Skeletal muscle satellite cell (primary cell): Measurements from ENCODE around the gene VPS26B.
"Not testable (repeated sequence)": the region's sequence is repeated elsewhere in the genome, so short reads cannot be mapped to it uniquely, and the experiment has no call there.

Experiments used
- H3K27me3 ChIP-seq: 2 replicates; pipeline ENCODE4 v1.7.0; 2013; ENCODE audit warnings: low read length; ENCODE audit not compliant: control insufficient read depth, insufficient read depth
- H3K36me3 ChIP-seq: 2 replicates; pipeline ENCODE4 v1.7.0; 2013; ENCODE audit warnings: mild to moderate bottlenecking, control low read depth, low read length; ENCODE audit not compliant: insufficient read depth
- H3K4me1 ChIP-seq: 2 replicates; pipeline ENCODE4 v1.7.0; 2013; ENCODE audit warnings: low read length; ENCODE audit not compliant: control insufficient read depth, insufficient read depth
- H3K4me2 ChIP-seq: 2 replicates; pipeline ENCODE4 v1.7.0; 2013; ENCODE audit warnings: mild to moderate bottlenecking, low read length
- H3K4me3 ChIP-seq: 2 replicates; pipeline ENCODE4 v1.7.0; 2013; ENCODE audit warnings: low read length
- H3K9ac ChIP-seq: 2 replicates; pipeline ENCODE4 v1.7.0; 2013; ENCODE audit warnings: mild to moderate bottlenecking, low read depth, low read length, moderate library complexity
- H3K9me3 ChIP-seq: replicated peaks from 2 replicates; pipeline ENCODE4 v1.7.0; 2013; ENCODE audit warnings: mild to moderate bottlenecking, control low read depth, low read length

VPS26B gene

DNA sequence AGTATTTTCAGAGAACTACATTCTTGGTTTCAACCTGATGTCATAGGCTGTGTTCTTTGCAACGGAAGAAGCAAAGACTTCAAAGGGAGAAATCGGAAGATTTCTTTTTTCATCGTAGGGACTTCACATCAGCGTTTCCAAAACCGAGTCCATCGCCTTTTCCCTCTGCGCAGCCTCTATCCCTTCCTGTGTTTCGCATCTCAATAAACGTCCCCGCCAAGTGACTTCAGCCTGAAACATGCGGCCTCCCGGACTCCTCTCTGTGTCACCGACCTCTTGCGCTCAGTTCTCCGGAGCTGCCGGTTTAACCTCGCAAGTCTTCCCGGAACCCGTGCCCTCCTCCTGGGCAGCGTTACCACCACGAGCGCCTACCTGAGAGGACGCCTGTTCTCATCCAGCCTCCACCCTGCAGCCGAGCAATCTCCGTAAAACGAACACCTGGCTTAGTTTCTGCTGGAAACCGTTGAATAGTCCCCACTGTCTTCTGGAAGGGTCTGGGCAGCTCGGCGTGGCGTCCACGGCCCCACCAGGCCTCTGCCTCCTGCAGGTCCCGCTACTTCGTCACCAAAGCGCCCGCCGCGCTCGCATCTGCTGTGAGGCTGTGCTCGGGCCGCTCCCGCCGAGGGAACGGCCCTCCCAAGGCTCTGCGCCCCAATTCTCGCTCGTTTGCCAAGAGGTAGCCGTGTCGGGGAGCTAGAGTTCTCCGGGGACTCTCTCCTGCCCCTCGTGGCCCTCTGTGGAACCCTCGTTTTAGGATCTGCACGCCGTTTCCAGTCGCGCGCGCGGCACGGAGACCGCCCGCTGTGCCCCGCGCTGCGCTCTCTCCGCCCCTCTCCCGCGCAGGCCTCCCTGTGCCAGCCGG is 51.3 kb downstream of the VPS26B start, which contains the start of gene GLB1L3:
GLB1L3 (plus strand) TSS at position 846 of the 862 bp plus-strand sequence. CDS start 362 bp downstream, outside the sequence.
- H3K4me2 ChIP-seq = peak within 1 kb of the TSS; percentile 69
- H3K9me3 ChIP-seq = no peaks in the 10 kb centered on the region
- H3K4me1 ChIP-seq = peaks cover 11% of the 10 kb centered on the region
- peaks cover 79% of the 10 kb centered on the region for H3K27me3 ChIP-seq
- H3K36me3 ChIP-seq = no peaks in the 10 kb centered on the region
- no peak within 1 kb of the TSS for H3K9ac ChIP-seq
- H3K4me3 ChIP-seq = peak within 1 kb of the TSS; percentile 57

DNA sequence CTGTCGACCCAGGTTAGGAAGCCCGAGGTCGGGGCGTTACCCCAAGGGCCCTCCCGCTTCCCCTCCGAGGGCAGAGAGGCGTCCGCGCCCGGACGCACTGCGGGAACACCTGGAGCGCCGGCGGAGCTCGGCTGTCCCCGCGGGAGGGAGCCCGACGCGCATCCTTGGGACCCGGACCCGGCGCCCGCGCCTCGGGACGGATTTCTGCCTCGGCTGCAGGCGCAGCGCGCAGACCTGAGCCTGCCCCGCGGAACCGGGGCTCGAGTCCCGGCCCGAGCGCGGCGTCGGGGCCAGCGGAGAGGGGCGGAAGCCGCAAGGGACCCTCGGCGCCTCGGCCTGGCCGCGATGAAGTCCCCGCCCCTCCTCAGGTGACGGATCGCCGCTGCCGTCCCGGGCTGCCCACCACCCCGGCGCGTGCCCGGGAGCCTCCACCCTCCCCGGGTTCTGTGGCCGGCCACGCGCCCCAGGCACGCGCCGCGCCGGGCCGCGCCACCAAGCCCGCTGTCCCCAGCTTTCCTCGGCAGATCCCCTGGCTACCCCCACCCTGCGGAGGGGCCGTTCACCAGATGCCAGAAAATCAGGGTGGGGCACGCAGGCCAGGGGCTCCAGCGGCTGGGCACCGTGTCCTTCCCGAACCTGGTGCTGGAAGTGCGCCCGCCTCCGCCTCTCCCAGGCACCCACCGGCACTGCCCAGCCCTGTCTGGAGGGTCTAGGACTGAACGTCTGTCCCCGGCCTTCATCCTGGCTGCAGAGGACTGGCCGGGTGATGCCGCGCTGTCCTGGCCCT is 52.1 kb downstream of the VPS26B start:
- no peak overlapping the region for H3K9ac ChIP-seq
- H3K4me2 ChIP-seq = peak overlapping the region; percentile 69
- H3K36me3 ChIP-seq = no peaks in the 10 kb centered on the region
- H3K27me3 ChIP-seq = peaks cover 74% of the 10 kb centered on the region
- H3K4me3 ChIP-seq = peak overlapping the region; percentile 57
- no peaks in the 10 kb centered on the region for H3K9me3 ChIP-seq
- H3K4me1 ChIP-seq = peaks cover 11% of the 10 kb centered on the region

DNA sequence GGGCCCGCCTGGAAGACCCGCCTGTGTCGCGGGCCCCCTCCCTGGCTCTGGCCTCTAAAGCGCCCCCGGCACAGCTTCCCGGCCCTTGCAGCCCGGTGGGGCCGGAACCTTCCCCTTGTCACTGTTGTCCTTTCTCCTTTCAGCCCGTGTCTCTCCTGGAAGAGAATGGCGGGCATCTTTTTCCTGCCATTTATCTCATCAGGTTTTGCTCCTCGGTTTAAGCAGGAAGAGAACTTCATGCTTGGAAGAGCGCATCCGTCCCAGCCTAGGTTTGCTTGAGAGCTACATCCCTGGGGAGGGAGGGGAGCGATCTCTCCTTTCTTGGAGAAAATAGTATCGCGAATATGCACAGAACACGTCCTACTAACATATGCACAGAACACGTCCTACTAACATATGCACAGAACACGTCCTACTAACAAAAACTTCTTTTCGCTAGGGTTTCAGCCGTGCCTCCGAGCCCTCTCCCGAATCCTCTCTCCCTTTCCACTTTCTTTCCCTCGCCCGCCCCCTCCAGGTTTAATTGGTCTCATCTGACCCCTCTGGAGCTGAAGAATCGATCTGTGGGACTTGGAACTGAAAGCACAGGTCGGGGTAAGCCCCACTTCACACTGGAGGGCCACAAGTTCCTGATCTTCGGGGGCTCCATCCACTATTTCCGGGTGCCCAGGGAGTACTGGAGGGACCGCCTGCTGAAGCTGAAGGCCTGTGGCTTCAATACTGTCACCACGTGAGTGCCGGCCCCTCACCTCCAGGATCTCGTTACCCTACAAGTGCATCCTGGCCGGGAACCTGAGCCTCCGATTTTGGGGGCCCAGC is 52.9 kb downstream of the VPS26B start:
- no peak overlapping the region for H3K4me3 ChIP-seq
- H3K9ac ChIP-seq = no peak overlapping the region

DNA sequence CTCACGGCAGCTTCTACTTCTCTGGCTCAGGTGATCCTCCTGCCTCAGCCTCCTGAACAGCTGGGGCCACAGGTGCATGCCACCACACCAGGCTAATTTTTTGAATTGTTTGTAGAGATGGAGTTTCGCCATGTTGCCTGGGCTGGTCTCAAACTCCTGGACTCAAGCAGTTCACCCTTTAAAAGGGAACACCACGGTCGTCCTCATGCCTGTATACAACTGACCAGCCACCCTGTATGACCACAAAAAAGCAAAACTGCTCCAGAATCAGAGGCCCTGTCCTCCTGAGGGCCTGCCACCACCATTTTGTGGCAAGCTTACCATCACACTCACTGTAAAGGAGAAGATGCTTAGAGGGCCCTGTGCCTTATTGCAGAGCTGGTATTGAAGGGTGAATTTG is 53.9 kb downstream of the VPS26B start:
- Histone ChIP-seq H3K9ac (no peak overlapping the region), H3K4me2 (no peak overlapping the region), H3K4me3 (no peak overlapping the region), H3K27me3 (peaks cover 60% of the 10 kb centered on the region), H3K36me3 (no peaks in the 10 kb centered on the region), H3K9me3 (no peaks in the 10 kb centered on the region), H3K4me1 (peaks cover 11% of the 10 kb centered on the region)

More for the DNA sequence above, 52.9 kb downstream of the VPS26B start:
- Histone ChIP-seq H3K9me3 (no peaks in the 10 kb centered on the region), H3K4me1 (peaks cover 11% of the 10 kb centered on the region), H3K4me2 (peak overlapping the region; percentile 69), H3K36me3 (no peaks in the 10 kb centered on the region), H3K27me3 (peaks cover 68% of the 10 kb centered on the region)

DNA sequence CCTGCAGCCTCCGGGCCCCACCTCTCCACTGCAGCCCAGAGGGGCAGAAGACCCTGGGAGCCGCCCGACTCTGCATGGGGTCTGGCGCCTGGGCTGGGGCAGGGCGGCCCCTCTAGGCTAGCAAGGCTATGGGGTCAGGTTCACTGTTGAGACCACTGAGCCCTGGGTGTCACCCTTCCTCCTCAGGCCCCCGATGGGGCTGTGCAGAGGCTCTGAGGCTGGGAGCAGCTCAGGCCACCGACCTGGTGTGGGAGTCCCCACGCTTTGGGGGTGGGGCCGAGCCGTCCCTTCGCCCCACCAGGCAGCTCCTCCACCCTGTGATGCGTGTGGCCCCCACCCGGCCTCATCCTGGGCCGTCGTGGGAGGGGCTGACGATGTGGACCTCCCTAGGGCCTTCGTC is 57.2 kb downstream of the VPS26B start:
- H3K9me3 ChIP-seq, H3K4me2 ChIP-seq, H3K36me3 ChIP-seq, H3K4me3 ChIP-seq, H3K4me1 ChIP-seq, H3K9ac ChIP-seq: not testable (repeated sequence)
- peaks cover 28% of the 10 kb centered on the region for H3K27me3 ChIP-seq

DNA sequence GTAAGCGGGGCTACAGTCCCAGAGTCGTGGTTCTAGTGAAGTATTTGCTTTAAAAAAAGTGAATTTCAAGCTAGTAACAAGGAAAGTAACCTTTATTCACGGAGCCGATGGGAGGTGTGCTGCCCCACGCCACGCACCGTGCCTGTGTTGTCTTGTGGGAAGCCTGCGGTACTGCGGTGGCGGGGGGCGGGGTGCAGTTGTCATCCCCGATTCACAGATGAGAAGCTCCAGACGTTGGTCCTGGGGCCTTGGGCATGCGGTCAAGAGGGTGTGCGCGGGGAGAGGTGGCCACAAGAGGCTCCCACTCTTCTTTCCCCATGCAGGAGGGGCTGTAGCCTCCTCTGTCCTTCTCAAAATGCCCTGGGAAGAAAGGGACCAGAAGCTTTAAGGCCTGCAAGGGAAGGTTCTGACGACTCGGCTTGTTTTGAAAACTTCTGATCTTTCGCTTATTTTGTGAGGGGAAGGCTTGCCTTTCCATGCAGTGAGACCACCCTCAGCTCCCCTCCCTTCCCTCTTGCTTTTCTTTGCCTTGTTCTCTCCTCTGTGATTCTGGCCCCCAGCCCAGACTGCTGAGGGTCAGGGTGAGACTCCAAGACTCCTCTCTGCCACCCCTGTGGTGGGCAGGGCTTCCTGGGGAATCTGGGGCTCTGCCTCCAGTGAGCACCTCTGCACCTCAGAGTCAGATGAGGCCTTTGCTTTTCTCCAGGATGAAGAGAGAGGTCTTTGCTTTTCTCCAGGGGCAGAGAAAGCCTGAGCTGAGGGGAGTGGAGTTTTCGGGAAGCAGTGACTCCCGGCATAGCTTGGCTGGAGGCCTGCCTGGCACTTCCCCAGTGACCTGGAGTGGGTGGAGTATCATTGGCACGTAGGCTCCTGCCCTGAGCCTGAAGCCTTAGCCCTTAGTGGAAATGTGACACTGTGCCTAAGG is 57.9 kb downstream of the VPS26B start:
- Histone ChIP-seq H3K9ac (no peak overlapping the region), H3K4me2 (no peak overlapping the region), H3K27me3 (peaks cover 21% of the 10 kb centered on the region), H3K36me3 (no peaks in the 10 kb centered on the region), H3K4me3 (no peak overlapping the region), H3K4me1 (no peaks in the 10 kb centered on the region), H3K9me3 (no peaks in the 10 kb centered on the region)

DNA sequence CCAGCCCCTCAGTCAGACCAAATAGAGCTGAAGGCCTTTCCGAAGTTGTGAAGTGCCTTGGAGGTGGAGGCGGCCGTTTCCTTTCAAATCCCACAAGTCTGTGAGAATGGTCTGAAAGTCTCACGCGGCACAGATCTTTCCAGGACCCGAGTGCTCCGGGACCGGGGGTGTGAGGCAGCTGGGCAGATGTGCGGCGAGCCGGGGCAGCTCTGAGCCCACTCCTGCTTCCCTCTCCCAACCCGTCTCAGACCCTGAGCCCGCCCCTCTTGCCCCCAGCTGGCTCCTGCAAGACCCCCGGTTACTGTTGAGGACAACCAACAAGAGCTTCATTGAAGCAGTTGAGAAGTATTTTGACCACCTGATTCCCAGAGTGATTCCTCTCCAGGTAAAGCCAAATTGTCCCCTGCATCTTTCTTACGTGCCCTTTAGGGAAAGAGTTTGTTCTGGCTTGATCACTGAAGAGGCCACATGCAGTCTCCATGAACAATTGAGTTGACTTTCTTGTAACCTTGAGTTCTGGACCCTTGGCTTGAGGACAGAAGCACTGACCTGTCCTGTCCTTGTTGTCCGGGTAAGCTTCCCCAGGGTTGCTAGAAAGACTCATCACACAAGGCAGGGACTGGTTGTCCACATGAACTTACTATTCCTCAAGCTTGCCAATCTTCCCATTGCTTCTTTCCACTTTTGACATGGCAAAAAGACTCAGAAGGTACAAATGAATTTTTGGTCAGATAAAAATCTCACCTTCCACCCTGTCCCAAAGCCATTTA is 59.2 kb downstream of the VPS26B start:
- H3K4me1 ChIP-seq = no peaks in the 10 kb centered on the region
- H3K4me2 ChIP-seq = no peak overlapping the region
- H3K4me3 ChIP-seq = no peak overlapping the region
- peaks cover 8% of the 10 kb centered on the region for H3K27me3 ChIP-seq
- H3K9ac ChIP-seq = no peak overlapping the region
- H3K36me3 ChIP-seq = no peaks in the 10 kb centered on the region
- H3K9me3 ChIP-seq = no peaks in the 10 kb centered on the region

DNA sequence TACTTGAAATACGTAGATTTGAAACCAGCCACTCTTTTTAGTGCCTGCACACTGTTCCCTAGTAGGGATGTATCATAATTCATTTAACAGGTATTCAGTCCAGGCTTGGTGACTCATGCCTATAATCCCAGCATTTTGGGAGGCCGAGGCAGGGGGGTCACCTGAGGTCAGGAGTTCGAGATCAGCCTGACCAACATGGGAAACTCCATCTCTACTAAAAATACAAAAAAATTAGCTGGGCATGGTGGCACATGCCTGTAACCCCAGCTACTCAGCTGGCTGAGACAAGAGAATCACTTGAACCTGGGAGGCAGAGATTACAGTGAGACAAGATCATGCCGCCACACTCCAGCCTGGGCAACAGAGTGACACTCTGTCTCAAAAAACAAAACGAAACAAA is 59.9 kb downstream of the VPS26B start:
- H3K4me1 ChIP-seq, H3K4me3 ChIP-seq, H3K36me3 ChIP-seq, H3K27me3 ChIP-seq, H3K4me2 ChIP-seq, H3K9me3 ChIP-seq, H3K9ac ChIP-seq: not testable (repeated sequence)

DNA sequence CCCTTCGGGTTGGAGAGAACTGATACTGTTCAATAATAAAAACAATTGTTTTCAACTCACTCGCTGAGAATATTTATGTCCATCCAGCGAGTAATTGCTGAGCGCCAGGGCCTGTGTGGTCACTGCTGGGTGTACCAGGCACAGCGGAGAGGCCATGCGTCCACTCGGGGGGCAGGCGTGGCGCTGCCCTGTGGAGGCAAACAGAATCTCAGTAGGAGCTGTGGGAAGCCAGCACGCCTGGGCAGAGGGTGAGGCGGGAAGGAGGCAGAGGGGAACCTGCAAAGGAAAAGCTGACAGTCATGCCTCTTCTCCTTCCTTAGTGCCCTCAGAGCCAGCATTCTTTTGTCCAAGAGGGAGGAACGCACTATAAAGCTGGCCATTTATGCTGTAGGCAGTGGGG is 63.1 kb downstream of the VPS26B start:
- Histone ChIP-seq H3K4me3 (no peak overlapping the region), H3K9me3 (no peaks in the 10 kb centered on the region), H3K36me3 (no peaks in the 10 kb centered on the region), H3K4me2 (no peak overlapping the region), H3K9ac (no peak overlapping the region), H3K4me1 (no peaks in the 10 kb centered on the region), H3K27me3 (no peaks in the 10 kb centered on the region)

DNA sequence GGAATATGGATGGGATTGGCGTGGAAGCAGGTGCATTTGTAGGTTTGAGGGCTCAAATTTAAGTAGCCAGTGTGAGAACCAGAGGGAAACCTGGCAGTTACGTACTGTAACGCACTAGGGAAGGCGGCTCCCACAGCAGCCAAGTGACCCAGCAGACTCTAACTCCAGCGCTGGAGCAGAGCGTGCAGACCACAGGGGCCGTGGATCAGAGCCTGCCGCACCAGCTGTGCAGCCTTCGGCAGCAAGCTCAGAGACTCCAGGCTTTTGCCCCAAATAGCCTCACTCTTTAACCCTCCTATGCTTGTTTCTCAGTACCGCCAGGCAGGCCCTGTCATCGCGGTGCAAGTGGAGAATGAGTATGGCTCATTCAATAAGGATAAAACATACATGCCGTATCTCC is 64.0 kb downstream of the VPS26B start:
- Histone ChIP-seq H3K27me3 (no peaks in the 10 kb centered on the region), H3K36me3 (no peaks in the 10 kb centered on the region), H3K4me3 (no peak overlapping the region), H3K4me2 (no peak overlapping the region), H3K4me1 (no peaks in the 10 kb centered on the region), H3K9ac (no peak overlapping the region), H3K9me3 (no peaks in the 10 kb centered on the region)
